HepG2 (cell line): ENCODE measurements around the gene PRCD. TPM values are rescaled to one million over a fixed set of nuclear protein-coding genes. Genes with fewer than 3 reads are reported as not detected.
A peak's percentile ranks its signal among the peaks of the same experiment; 100 is the strongest.

Experiments
- ADNP ChIP-seq: sonication (generic); formaldehyde crosslinking; IDR thresholded peaks from 2 replicates; pipeline ENCODE4 v1.4.0; 2020; ENCODE audit warnings: missing genetic modification reagents
- CENPT ChIP-seq: sonication (generic); formaldehyde crosslinking; IDR thresholded peaks from 2 replicates; pipeline ENCODE4 v1.8.0; 2022; ENCODE audit warnings: low read depth, mild to moderate bottlenecking, moderate library complexity, missing genetic modification reagents
- FOSL2 ChIP-seq: sonication (generic); formaldehyde crosslinking; IDR thresholded peaks from 2 replicates; pipeline ENCODE4 v1.4.0; 2020; ENCODE audit warnings: missing genetic modification reagents
- FOXK1 ChIP-seq: sonication (generic); formaldehyde crosslinking; IDR thresholded peaks from 2 replicates; pipeline ENCODE4 v1.4.0; 2020; ENCODE audit warnings: low read depth, missing genetic modification reagents, borderline replicate concordance
- GATA4 ChIP-seq: sonication (generic); IDR thresholded peaks from 2 replicates; pipeline ENCODE4 v1.6.1; 2016; ENCODE audit warnings: antibody characterized with exemption, low read depth, borderline replicate concordance
- NFYC ChIP-seq: IDR thresholded peaks from 2 replicates; pipeline ENCODE4 v1.6.1; 2016; ENCODE audit warnings: missing genetic modification reagents, missing compliant biosample characterization
- ONECUT2 ChIP-seq: sonication (generic); formaldehyde crosslinking; IDR thresholded peaks from 2 replicates; pipeline ENCODE4 v1.4.0; 2020; ENCODE audit warnings: missing genetic modification reagents
- RORA ChIP-seq: sonication (generic); formaldehyde crosslinking; IDR thresholded peaks from 2 replicates; pipeline ENCODE4 v1.5.0; 2020; ENCODE audit warnings: mild to moderate bottlenecking, missing genetic modification reagents, moderate library complexity
- ZBTB21 ChIP-seq: sonication (generic); formaldehyde crosslinking; IDR thresholded peaks from 2 replicates; pipeline ENCODE4 v1.4.0; 2020; ENCODE audit warnings: missing genetic modification reagents
- ZNF124 ChIP-seq: sonication (generic); formaldehyde crosslinking; IDR thresholded peaks from 2 replicates; pipeline ENCODE4 v1.4.0; 2020; ENCODE audit warnings: missing genetic modification reagents
- polyA plus RNA-seq, 8 experiments: library from polyadenylated mRNA; depleted of rRNA in 3 of 8; stranded (reverse) in 7 of 8; unstranded in 1 of 8; fragments of >200 nt; fragmentation: Illumina TruSeq in 4 of 8; extraction: Trizol in 4 of 8; gene quantifications; 2 replicates each; pipeline versions ENCODE4 v1.2.1 to v1.2.3, GENCODE V29; 2011 to 2016; ENCODE audit warnings: low read depth in 4 of 8, missing spikeins in 1 of 8, mixed read lengths in 1 of 8; ENCODE audit not compliant: insufficient read depth in 1 of 8
- total RNA-seq, 5 experiments: library from RNA; depleted of rRNA; stranded (reverse); fragments of >200 nt; fragmentation: Illumina TruSeq; extraction: Trizol; gene quantifications; 2 replicates each; pipeline ENCODE4 v1.2.3, GENCODE V29; 2016; ENCODE audit warnings: low read depth in 1 of 5
- TF ChIP-seq, protein P1 (sequence below): sonication (generic); formaldehyde crosslinking; IDR thresholded peaks from 2 replicates; pipeline ENCODE4 v1.4.0; 2020; ENCODE audit warnings: missing genetic modification reagents
- TF ChIP-seq, protein P2 (sequence below): sonication (generic); formaldehyde crosslinking; IDR thresholded peaks from 2 replicates; pipeline ENCODE4 v1.5.1; 2020; ENCODE audit warnings: mild to moderate bottlenecking, missing genetic modification reagents, moderate library complexity
- TF ChIP-seq, protein P3 (sequence below): sonication (generic); formaldehyde crosslinking; IDR thresholded peaks from 2 replicates; pipeline ENCODE4 v1.5.1; 2020; ENCODE audit warnings: missing genetic modification reagents, mild to moderate bottlenecking, borderline replicate concordance
- TF ChIP-seq, protein P4 (sequence below): sonication (generic); formaldehyde crosslinking; IDR thresholded peaks from 2 replicates; pipeline ENCODE4 v1.8.0; 2022; ENCODE audit warnings: mild to moderate bottlenecking, missing genetic modification reagents
- TF ChIP-seq, protein P5 (sequence below): sonication (generic); formaldehyde crosslinking; IDR thresholded peaks from 2 replicates; pipeline ENCODE4 v1.9.0; 2022; ENCODE audit warnings: missing genetic modification reagents, mild to moderate bottlenecking, borderline replicate concordance
- TF ChIP-seq, protein P6 (sequence below): sonication (generic); formaldehyde crosslinking; IDR thresholded peaks from 2 replicates; pipeline ENCODE4 v1.4.0; 2020; ENCODE audit warnings: missing genetic modification reagents

The PRCD gene
- total and polyA plus RNA-seq, 2 of the 13 experiments (the other 11 are each of a cell fraction or from before 2014, with no cell fraction given), result 0.51 TPM; not detected in 1

DNA sequence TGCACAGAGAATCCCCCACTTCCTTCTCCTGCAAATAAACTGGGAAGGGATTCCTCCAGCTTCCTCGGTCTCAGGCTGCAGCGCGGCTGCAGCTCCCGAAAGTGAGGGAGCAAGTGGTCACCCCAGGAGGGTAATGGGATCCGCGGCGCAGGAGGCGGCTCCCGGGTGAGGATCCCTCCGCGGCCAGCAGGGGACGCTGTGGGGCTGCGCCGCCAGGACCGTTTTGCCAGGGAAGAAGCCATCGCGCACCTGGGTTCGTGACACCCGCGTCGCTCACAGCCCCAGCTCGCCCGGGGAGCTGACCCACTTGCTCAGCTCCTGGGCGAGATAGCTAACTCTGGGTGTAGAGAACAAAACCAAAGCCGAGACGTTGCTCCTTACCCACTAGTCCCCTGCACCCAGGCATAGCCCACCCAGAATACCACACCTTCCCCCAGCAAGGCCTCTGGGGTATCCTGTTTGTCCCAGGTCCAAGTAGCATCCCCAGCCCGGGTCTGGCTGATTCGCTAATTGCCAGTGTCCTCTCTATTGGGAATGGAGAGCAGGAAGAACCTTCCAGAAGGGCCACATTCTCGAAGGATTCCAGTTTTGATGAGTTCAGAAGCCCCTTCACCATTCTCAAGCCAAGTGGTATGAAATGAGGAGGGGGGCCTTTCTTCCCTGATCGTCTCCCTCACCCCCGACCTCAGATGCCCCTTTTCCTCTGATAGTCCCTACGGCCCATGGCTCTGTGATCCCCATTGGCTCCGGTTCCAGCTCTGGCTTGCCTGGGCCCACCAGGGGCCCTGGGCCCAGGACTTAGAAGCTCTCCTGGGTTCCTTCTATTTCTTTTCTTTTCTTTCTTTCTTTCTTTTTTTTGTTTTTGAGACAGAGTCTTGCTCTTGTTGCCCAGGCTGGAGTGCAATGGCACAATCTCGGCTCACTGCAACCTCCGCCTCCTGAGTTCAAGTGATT lies 16.5 kb upstream of the PRCD start (continued):
- TF ChIP-seq, protein P1, sequence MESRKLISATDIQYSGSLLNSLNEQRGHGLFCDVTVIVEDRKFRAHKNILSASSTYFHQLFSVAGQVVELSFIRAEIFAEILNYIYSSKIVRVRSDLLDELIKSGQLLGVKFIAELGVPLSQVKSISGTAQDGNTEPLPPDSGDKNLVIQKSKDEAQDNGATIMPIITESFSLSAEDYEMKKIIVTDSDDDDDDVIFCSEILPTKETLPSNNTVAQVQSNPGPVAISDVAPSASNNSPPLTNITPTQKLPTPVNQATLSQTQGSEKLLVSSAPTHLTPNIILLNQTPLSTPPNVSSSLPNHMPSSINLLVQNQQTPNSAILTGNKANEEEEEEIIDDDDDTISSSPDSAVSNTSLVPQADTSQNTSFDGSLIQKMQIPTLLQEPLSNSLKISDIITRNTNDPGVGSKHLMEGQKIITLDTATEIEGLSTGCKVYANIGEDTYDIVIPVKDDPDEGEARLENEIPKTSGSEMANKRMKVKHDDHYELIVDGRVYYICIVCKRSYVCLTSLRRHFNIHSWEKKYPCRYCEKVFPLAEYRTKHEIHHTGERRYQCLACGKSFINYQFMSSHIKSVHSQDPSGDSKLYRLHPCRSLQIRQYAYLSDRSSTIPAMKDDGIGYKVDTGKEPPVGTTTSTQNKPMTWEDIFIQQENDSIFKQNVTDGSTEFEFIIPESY, result peak; percentile 64
- TF ChIP-seq FOXK1 (CRISPR knock-in tag), result peak; percentile 59; the same call in 1 of the 2 replicates
- TF ChIP-seq CENPT (CRISPR knock-in tag), result no peak
- TF ChIP-seq FOSL2, result peak; percentile 58
- no peak for TF ChIP-seq GATA4
- TF ChIP-seq ONECUT2 (CRISPR knock-in tag), result no peak
- TF ChIP-seq ADNP (CRISPR knock-in tag), result 0 out of 2 replicates have a peak, but pooled peaks have one; percentile 23
- TF ChIP-seq, protein P2, sequence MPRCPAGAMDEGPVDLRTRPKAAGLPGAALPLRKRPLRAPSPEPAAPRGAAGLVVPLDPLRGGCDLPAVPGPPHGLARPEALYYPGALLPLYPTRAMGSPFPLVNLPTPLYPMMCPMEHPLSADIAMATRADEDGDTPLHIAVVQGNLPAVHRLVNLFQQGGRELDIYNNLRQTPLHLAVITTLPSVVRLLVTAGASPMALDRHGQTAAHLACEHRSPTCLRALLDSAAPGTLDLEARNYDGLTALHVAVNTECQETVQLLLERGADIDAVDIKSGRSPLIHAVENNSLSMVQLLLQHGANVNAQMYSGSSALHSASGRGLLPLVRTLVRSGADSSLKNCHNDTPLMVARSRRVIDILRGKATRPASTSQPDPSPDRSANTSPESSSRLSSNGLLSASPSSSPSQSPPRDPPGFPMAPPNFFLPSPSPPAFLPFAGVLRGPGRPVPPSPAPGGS, result peak; percentile 67; the same call in 1 of the 2 replicates
- TF ChIP-seq ZBTB21 (CRISPR knock-in tag), result no peak
- TF ChIP-seq RORA (CRISPR knock-in tag), result no peak
- TF ChIP-seq, protein P3, sequence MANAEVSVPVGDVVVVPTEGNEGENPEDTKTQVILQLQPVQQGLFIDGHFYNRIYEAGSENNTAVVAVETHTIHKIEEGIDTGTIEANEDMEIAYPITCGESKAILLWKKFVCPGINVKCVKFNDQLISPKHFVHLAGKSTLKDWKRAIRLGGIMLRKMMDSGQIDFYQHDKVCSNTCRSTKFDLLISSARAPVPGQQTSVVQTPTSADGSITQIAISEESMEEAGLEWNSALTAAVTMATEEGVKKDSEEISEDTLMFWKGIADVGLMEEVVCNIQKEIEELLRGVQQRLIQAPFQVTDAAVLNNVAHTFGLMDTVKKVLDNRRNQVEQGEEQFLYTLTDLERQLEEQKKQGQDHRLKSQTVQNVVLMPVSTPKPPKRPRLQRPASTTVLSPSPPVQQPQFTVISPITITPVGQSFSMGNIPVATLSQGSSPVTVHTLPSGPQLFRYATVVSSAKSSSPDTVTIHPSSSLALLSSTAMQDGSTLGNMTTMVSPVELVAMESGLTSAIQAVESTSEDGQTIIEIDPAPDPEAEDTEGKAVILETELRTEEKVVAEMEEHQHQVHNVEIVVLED (CRISPR knock-in tag), result peak; percentile 28; the same call in 1 of the 2 replicates
- TF ChIP-seq, protein P4, sequence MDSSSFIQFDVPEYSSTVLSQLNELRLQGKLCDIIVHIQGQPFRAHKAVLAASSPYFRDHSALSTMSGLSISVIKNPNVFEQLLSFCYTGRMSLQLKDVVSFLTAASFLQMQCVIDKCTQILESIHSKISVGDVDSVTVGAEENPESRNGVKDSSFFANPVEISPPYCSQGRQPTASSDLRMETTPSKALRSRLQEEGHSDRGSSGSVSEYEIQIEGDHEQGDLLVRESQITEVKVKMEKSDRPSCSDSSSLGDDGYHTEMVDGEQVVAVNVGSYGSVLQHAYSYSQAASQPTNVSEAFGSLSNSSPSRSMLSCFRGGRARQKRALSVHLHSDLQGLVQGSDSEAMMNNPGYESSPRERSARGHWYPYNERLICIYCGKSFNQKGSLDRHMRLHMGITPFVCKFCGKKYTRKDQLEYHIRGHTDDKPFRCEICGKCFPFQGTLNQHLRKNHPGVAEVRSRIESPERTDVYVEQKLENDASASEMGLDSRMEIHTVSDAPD, result no peak
- 0 out of 2 replicates have a peak, but pooled peaks have one; percentile 12 for TF ChIP-seq NFYC (CRISPR knock-in tag)
- TF ChIP-seq, protein P5, sequence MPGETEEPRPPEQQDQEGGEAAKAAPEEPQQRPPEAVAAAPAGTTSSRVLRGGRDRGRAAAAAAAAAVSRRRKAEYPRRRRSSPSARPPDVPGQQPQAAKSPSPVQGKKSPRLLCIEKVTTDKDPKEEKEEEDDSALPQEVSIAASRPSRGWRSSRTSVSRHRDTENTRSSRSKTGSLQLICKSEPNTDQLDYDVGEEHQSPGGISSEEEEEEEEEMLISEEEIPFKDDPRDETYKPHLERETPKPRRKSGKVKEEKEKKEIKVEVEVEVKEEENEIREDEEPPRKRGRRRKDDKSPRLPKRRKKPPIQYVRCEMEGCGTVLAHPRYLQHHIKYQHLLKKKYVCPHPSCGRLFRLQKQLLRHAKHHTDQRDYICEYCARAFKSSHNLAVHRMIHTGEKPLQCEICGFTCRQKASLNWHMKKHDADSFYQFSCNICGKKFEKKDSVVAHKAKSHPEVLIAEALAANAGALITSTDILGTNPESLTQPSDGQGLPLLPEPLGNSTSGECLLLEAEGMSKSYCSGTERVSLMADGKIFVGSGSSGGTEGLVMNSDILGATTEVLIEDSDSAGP (CRISPR knock-in tag), result peak; percentile 85; the same call in 1 of the 2 replicates
- peak; percentile 80 for TF ChIP-seq ZNF124
- TF ChIP-seq, protein P6, sequence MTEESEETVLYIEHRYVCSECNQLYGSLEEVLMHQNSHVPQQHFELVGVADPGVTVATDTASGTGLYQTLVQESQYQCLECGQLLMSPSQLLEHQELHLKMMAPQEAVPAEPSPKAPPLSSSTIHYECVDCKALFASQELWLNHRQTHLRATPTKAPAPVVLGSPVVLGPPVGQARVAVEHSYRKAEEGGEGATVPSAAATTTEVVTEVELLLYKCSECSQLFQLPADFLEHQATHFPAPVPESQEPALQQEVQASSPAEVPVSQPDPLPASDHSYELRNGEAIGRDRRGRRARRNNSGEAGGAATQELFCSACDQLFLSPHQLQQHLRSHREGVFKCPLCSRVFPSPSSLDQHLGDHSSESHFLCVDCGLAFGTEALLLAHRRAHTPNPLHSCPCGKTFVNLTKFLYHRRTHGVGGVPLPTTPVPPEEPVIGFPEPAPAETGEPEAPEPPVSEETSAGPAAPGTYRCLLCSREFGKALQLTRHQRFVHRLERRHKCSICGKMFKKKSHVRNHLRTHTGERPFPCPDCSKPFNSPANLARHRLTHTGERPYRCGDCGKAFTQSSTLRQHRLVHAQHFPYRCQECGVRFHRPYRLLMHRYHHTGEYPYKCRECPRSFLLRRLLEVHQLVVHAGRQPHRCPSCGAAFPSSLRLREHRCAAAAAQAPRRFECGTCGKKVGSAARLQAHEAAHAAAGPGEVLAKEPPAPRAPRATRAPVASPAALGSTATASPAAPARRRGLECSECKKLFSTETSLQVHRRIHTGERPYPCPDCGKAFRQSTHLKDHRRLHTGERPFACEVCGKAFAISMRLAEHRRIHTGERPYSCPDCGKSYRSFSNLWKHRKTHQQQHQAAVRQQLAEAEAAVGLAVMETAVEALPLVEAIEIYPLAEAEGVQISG (CRISPR knock-in tag), result peak; percentile 60; the same call in 1 of the 2 replicates
